Spleen (tissue), 11 donors: ENCODE measurements around the gene SPATA16. TPM values are rescaled to one million over a fixed set of nuclear protein-coding genes. Genes with fewer than 3 reads are reported as not detected.

ENCODE experiments used
- DNase-seq: peaks from one replicate; pipeline ENCODE4 v3.0.0-alpha.2; 2020
- H3K27ac ChIP-seq, 8 donors: fragments of 200-600 bp; sonication (generic) in 7 of 8; 1 replicate in 4 of 8; 2 replicates in 4 of 8; pipeline versions ENCODE4 v1.5.0 to v1.8.0; 2016 to 2021; ENCODE audit warnings: inconsistent platforms in 4 of 8, mild to moderate bottlenecking in 4 of 8, moderate library complexity in 1 of 8
- H3K27me3 ChIP-seq, 7 donors: fragments of 200-600 bp; sonication (generic) in 6 of 7; replicated peaks in 1 of 7; 1 replicate in 4 of 7; 2 replicates in 3 of 7; pipeline versions ENCODE4 v1.5.0 to v1.8.0; 2016 to 2021; ENCODE audit warnings: inconsistent platforms in 3 of 7, mild to moderate bottlenecking in 1 of 7
- H3K36me3 ChIP-seq, 6 donors: fragments of 200-600 bp; sonication (generic) in 5 of 6; 1 replicate in 4 of 6; 2 replicates in 2 of 6; pipeline versions ENCODE4 v1.5.0 to v1.8.0; 2016 to 2021; ENCODE audit warnings: inconsistent platforms in 2 of 6
- H3K4me1 ChIP-seq, 6 donors: fragments of 200-600 bp; sonication (generic) in 5 of 6; 1 replicate in 3 of 6; 2 replicates in 3 of 6; pipeline versions ENCODE4 v1.5.0 to v1.8.0; 2016 to 2021; ENCODE audit warnings: inconsistent platforms in 3 of 6
- H3K4me3 ChIP-seq, 8 donors: fragments of 200-600 bp; sonication (generic) in 7 of 8; 1 replicate in 4 of 8; 2 replicates in 4 of 8; pipeline versions ENCODE4 v1.5.0 to v1.8.0; 2016 to 2021; ENCODE audit warnings: inconsistent platforms in 4 of 8, mild to moderate bottlenecking in 4 of 8, moderate library complexity in 2 of 8
- H3K9me3 ChIP-seq, 8 donors: fragments of 200-600 bp; sonication (generic) in 7 of 8; 1 replicate in 4 of 8; 2 replicates in 4 of 8; pipeline versions ENCODE4 v1.5.0 to v1.8.0; 2016 to 2021; ENCODE audit warnings: inconsistent platforms in 4 of 8
- POLR2A ChIP-seq, 3 donors: fragments of 450-650 bp; IDR thresholded peaks; one replicate each; pipeline ENCODE4 v1.5.1; 2017; ENCODE audit warnings: antibody characterized with exemption in 3 of 3, mild to moderate bottlenecking in 1 of 3
- POLR2AphosphoS5 ChIP-seq, 3 donors: sonication (generic); formaldehyde crosslinking; IDR thresholded peaks; one replicate each; pipeline ENCODE4 v1.5.1; 2017; ENCODE audit warnings: antibody characterized with exemption in 3 of 3
- WGBS, 5 donors: extraction: QIAGEN DNeasy Blood & Tissue Kit in 3 of 5; methylation state at CpG; one replicate each; pipeline versions ENCODE4 v1.1.5 to v1.1.7; 2013 to 2018; 5-methylcytosine and 5-hydroxymethylcytosine counted together
- intact Hi-C: fragments of 100-400 bp; cut with DNase I; formaldehyde crosslinking; loops from one replicate; pipeline ENCODE4 v1.15.0; 2023; ENCODE audit warnings: low total_unique reads
- polyA plus RNA-seq, 3 donors: library from polyadenylated mRNA; stranded (reverse); fragments of 200-250 nt; gene quantifications; one replicate each; pipeline ENCODE4 v1.2.1, GENCODE V29; 2013
- total RNA-seq, 7 donors: library from RNA; depleted of rRNA in 3 of 7; stranded (reverse); fragments of >200 nt in 3 of 7; fragmentation: NEBNext Ultra II Directional in 4 of 7; extraction: Animal tissue kit (Norgen Biotek cat#: 25700) in 4 of 7; gene quantifications; one replicate each; pipeline versions ENCODE4 v1.1.0 to v1.2.1, GENCODE V29; 2016 to 2021
- TF ChIP-seq, protein P1 (sequence below), 11 experiments: fragments of 200-600 bp in 7 of 11; fragments of 450-650 bp in 4 of 11; sonication (generic) in 4 of 11; IDR thresholded peaks in 8 of 11; conservative IDR thresholded peaks in 3 of 11; 1 replicate in 7 of 11; 2 replicates in 4 of 11; pipeline versions ENCODE4 v1.4.0 to v1.8.0; 2016 to 2021; ENCODE audit warnings: antibody characterized with exemption in 11 of 11, inconsistent platforms in 4 of 11, mild to moderate bottlenecking in 1 of 11
- donor health status: healthy with polysubstance abuse.
- donor health status: DM: no; HTN: no; CAD: no; lungs with moderate emphysema.
- donor health status: DM: no; HTN: no; CAD: no.
- donor health status: Bipolar disorder and iron deficiency.
- donor health status: healthy.
- donor health status: DM: no; HTN: no; CAD: no.
- donor health status: DM: yes; HTN: yes; CAD: no.

Gene SPATA16
- total and polyA plus RNA-seq, 10 donors = not detected

DNA sequence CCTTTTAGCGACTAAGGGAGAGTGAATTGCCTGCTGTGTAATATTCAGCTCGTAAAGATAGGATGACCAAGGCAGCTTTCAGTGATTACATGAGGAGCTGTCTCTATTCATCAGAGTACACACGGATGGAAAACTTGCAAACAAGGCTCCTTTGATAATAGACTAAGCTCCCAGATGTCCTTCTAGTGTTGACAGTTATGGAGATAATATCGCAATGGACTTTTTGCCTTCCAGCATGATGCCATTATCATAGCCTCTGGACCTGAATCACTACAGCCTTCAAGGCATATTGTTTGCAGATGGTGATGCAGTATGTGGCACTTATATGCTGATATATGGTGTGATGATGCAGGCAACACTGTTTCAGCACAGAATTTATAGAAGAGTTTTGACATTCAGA lies 296.6 kb downstream of the SPATA16 start:
- TF ChIP-seq POLR2AphosphoS5 (IDR thresholded peaks at IDR 0.05) (no peak), POLR2A (IDR thresholded peaks at IDR 0.05) (no peak)
- TF ChIP-seq, protein P1, sequence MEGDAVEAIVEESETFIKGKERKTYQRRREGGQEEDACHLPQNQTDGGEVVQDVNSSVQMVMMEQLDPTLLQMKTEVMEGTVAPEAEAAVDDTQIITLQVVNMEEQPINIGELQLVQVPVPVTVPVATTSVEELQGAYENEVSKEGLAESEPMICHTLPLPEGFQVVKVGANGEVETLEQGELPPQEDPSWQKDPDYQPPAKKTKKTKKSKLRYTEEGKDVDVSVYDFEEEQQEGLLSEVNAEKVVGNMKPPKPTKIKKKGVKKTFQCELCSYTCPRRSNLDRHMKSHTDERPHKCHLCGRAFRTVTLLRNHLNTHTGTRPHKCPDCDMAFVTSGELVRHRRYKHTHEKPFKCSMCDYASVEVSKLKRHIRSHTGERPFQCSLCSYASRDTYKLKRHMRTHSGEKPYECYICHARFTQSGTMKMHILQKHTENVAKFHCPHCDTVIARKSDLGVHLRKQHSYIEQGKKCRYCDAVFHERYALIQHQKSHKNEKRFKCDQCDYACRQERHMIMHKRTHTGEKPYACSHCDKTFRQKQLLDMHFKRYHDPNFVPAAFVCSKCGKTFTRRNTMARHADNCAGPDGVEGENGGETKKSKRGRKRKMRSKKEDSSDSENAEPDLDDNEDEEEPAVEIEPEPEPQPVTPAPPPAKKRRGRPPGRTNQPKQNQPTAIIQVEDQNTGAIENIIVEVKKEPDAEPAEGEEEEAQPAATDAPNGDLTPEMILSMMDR (IDR thresholded peaks at IDR 0.05 in 8 of 11, conservative IDR thresholded peaks at IDR 0.05 in 3 of 11) = no peak
- WGBS, 5 donors = 83 to 92% (median 90%) methylated on average over 4 of the region's 4 CpGs
- H3K9me3 ChIP-seq = no peaks in the 10 kb centered on the region
- intact Hi-C loops = no loop called here
- DNase-seq = no peak
- no peak overlapping the region for H3K27ac ChIP-seq
- H3K27me3 ChIP-seq = no peaks in the 10 kb centered on the region
- H3K4me3 ChIP-seq = no peak overlapping the region
- H3K36me3 ChIP-seq = no peaks in the 10 kb centered on the region
- H3K4me1 ChIP-seq = no peaks in the 10 kb centered on the region

GRCh38 chr3:172840913-172841312 lies 300.1 kb downstream of the SPATA16 start:
- 40 to 54% (median 47%) methylated on average over 4 of the region's 4 CpGs for WGBS, 5 donors
- TF ChIP-seq, protein P1 (IDR thresholded peaks at IDR 0.05 in 8 of 11, conservative IDR thresholded peaks at IDR 0.05 in 3 of 11) = no peak
- TF ChIP-seq POLR2AphosphoS5 (IDR thresholded peaks at IDR 0.05) (no peak), POLR2A (IDR thresholded peaks at IDR 0.05) (no peak)
- no peaks in the 10 kb centered on the region for H3K9me3 ChIP-seq
- H3K4me1 ChIP-seq = no peaks in the 10 kb centered on the region
- H3K27ac ChIP-seq = no peak overlapping the region
- no peak for DNase-seq
- H3K4me3 ChIP-seq = no peak overlapping the region
- no peaks in the 10 kb centered on the region for H3K36me3 ChIP-seq
- H3K27me3 ChIP-seq = no peaks in the 10 kb centered on the region
- intact Hi-C loops = no loop called here

- no peak for DNase-seq
- H3K4me3 ChIP-seq = no peak overlapping the region
- 66 to 87% (median 82%) methylated on average over 4 of the region's 4 CpGs for WGBS, 5 donors
- no peaks in the 10 kb centered on the region for H3K27me3 ChIP-seq
- no peaks in the 10 kb centered on the region for H3K9me3 ChIP-seq
- H3K27ac ChIP-seq = no peak overlapping the region
- H3K36me3 ChIP-seq = no peaks in the 10 kb centered on the region
- TF ChIP-seq, protein P1 (IDR thresholded peaks at IDR 0.05 in 8 of 11, conservative IDR thresholded peaks at IDR 0.05 in 3 of 11) = no peak
- no peak for TF ChIP-seq POLR2AphosphoS5 (IDR thresholded peaks at IDR 0.05)
- TF ChIP-seq POLR2A (IDR thresholded peaks at IDR 0.05) = no peak
- intact Hi-C loops = no loop called here
- no peaks in the 10 kb centered on the region for H3K4me1 ChIP-seq
Observed at GRCh38 chr3:172840463-172840862, 300.6 kb downstream of the SPATA16 start.

DNA sequence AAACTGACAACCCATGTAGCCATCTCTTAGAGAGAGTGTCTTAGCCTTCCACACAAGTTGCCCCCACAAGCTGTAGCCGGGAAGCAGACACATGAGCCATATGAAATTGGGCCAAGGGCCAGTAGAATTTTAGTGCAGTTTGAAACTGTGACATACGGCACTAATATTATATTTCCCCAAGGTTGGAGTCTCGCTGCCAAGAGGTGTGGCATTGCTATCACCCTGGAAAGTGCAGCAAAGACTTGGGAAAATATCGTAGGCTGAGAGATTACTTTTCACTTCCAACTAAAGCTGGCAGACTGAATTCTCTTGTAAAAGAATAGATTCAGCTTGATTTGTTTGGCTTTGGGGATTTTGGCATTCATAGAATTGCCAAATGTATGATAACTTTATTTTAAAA lies 301.4 kb downstream of the SPATA16 start:
- Histone ChIP-seq H3K4me3 (no peak overlapping the region), H3K27me3 (no peaks in the 10 kb centered on the region), H3K4me1 (no peaks in the 10 kb centered on the region), H3K9me3 (no peaks in the 10 kb centered on the region), H3K27ac (no peak overlapping the region), H3K36me3 (no peaks in the 10 kb centered on the region)
- intact Hi-C loops = no loop called here
- TF ChIP-seq POLR2A (IDR thresholded peaks at IDR 0.05) = no peak
- TF ChIP-seq POLR2AphosphoS5 (IDR thresholded peaks at IDR 0.05) = no peak
- TF ChIP-seq, protein P1 (IDR thresholded peaks at IDR 0.05 in 8 of 11, conservative IDR thresholded peaks at IDR 0.05 in 3 of 11) = no peak
- 61 to 78% (median 74%) methylated on average over 4 of the region's 4 CpGs for WGBS, 5 donors
- no peak for DNase-seq
